SW480 (cell line): ENCODE measurements around the gene SCN3A.

ENCODE experiments used
- DNase-seq: peaks from one replicate; pipeline ENCODE4 v3.0.0-alpha.2; 2016; ENCODE audit warnings: low spot score

SCN3A gene

GRCh38 chr2:165112133-165112573 lies 91.7 kb downstream of the SCN3A start:
- no peak for DNase-seq

GRCh38 chr2:165110394-165110793 lies 93.5 kb downstream of the SCN3A start:
- no peak for DNase-seq

- DNase-seq, result no peak
These were observed 93.9 kb downstream of the SCN3A start for GRCh38 chr2:165109915-165110314.

GRCh38 chr2:165105926-165106325 lies 97.9 kb downstream of the SCN3A start:
- peak; percentile 1 for DNase-seq

GRCh38 chr2:165087933-165088901 lies 115.6 kb downstream of the SCN3A start:
- no peak for DNase-seq

GRCh38 chr2:165086337-165086736 lies 117.5 kb downstream of the SCN3A start:
- DNase-seq, result no peak

- DNase-seq, result no peak
These were observed 120.5 kb downstream of the SCN3A start for GRCh38 chr2:165083326-165083725.

GRCh38 chr2:165082479-165082878 lies 121.4 kb downstream of the SCN3A start:
- DNase-seq, result no peak

- no peak for DNase-seq
These were observed 122.6 kb downstream of the SCN3A start for GRCh38 chr2:165081276-165081675.

GRCh38 chr2:165079432-165079831 lies 124.4 kb downstream of the SCN3A start:
- DNase-seq, result no peak

- no peak for DNase-seq
These were observed 124.9 kb downstream of the SCN3A start for GRCh38 chr2:165078913-165079312.

- DNase-seq, result no peak
These were observed 129.0 kb downstream of the SCN3A start for GRCh38 chr2:165074884-165075283.

- no peak for DNase-seq
These were observed 129.5 kb downstream of the SCN3A start for GRCh38 chr2:165074323-165074722.

GRCh38 chr2:165070076-165070475 lies 133.8 kb downstream of the SCN3A start:
- no peak for DNase-seq

- no peak for DNase-seq
These were observed 134.7 kb downstream of the SCN3A start for GRCh38 chr2:165069151-165069550.

- no peak for DNase-seq
These were observed 135.4 kb downstream of the SCN3A start for GRCh38 chr2:165068487-165068757.

- DNase-seq, result peak; percentile 60
These were observed 136.0 kb downstream of the SCN3A start for GRCh38 chr2:165067643-165068486.

GRCh38 chr2:165064743-165065142 lies 139.1 kb downstream of the SCN3A start:
- no peak for DNase-seq

GRCh38 chr2:165060411-165060810 lies 143.4 kb downstream of the SCN3A start:
- DNase-seq, result no peak

GRCh38 chr2:165058476-165059265 lies 145.2 kb downstream of the SCN3A start:
- DNase-seq, result peak; percentile 93

- no peak for DNase-seq
These were observed 145.9 kb downstream of the SCN3A start for GRCh38 chr2:165057931-165058330.

GRCh38 chr2:165057308-165057707 lies 146.5 kb downstream of the SCN3A start:
- DNase-seq, result no peak
